Keratinocyte (primary cell): ENCODE data around the gene MGAT4A. TPM values are rescaled to one million over a fixed set of nuclear protein-coding genes. Genes with fewer than 3 reads are reported as not detected.

Source experiments
- DNase-seq: peaks from one replicate; pipeline ENCODE4 v3.0.0-alpha.2; 2011; ENCODE audit warnings: low read depth, missing footprints, low spot score
- FAIRE-seq: peaks from 2 replicates; lab custom pipeline; 2011; peaks lifted over from hg19 to GRCh38; lab: Jason Lieb, UNC
- H2AFZ ChIP-seq: 2 replicates; pipeline ENCODE4 v1.6.0; 2012; ENCODE audit warnings: low read length, control low read depth, inconsistent platforms; ENCODE audit not compliant: control insufficient read depth
- H3K27ac ChIP-seq: 2 replicates; pipeline ENCODE4 v1.5.1; 2011; ENCODE audit warnings: low read length; ENCODE audit not compliant: control insufficient read depth, insufficient read depth
- H3K27me3 ChIP-seq: 3 replicates; pipeline ENCODE4 v1.6.0; 2011; ENCODE audit warnings: low read length; ENCODE audit not compliant: control insufficient read depth, insufficient read depth; ENCODE audit errors: extremely low read depth
- H3K36me3 ChIP-seq, 2 experiments: 2 replicates in 1 of 2; 3 replicates in 1 of 2; pipeline ENCODE4 v1.5.1; 2011; ENCODE audit warnings: low read length in 2 of 2, mild to moderate bottlenecking in 1 of 2; ENCODE audit not compliant: control insufficient read depth in 2 of 2, insufficient read depth in 2 of 2; ENCODE audit errors: extremely low read depth in 1 of 2
- H3K4me1 ChIP-seq: 3 replicates; pipeline ENCODE4 v1.5.1; 2011; ENCODE audit warnings: low read length; ENCODE audit not compliant: control insufficient read depth, insufficient read depth; ENCODE audit errors: extremely low read depth
- H3K4me2 ChIP-seq: 3 replicates; pipeline ENCODE4 v1.6.0; 2011; ENCODE audit warnings: low read depth, low read length; ENCODE audit not compliant: control insufficient read depth, insufficient read depth; ENCODE audit errors: extremely low read depth
- H3K4me3 ChIP-seq, 3 experiments: fragments of 200-600 bp in 1 of 3; sonication (generic) in 1 of 3; 2 replicates in 2 of 3; 3 replicates in 1 of 3; pipeline ENCODE4 v1.5.1; 2011 to 2016; ENCODE audit warnings: low read length in 3 of 3, mild to moderate bottlenecking in 3 of 3, control low read depth in 2 of 3, inconsistent platforms in 1 of 3, low read depth in 1 of 3, mixed read lengths in 1 of 3, mixed run types in 1 of 3, moderate library complexity in 1 of 3; ENCODE audit not compliant: control insufficient read depth in 2 of 3, insufficient read depth in 2 of 3; ENCODE audit errors: extremely low read depth in 1 of 3
- H3K79me2 ChIP-seq: 2 replicates; pipeline ENCODE4 v1.6.0; 2012; ENCODE audit warnings: low read length; ENCODE audit not compliant: control insufficient read depth, insufficient read depth
- H3K9ac ChIP-seq: 3 replicates; pipeline ENCODE4 v1.6.0; 2011; ENCODE audit warnings: low read length; ENCODE audit not compliant: control insufficient read depth, insufficient read depth; ENCODE audit errors: extremely low read depth
- H3K9me1 ChIP-seq: 3 replicates; pipeline ENCODE4 v1.6.0; 2011; ENCODE audit warnings: low read length; ENCODE audit not compliant: control insufficient read depth, insufficient read depth; ENCODE audit errors: extremely low read depth
- H3K9me3 ChIP-seq: 2 replicates; pipeline ENCODE4 v1.5.1; 2012; ENCODE audit warnings: low read depth, low read length; ENCODE audit not compliant: control insufficient read depth
- H4K20me1 ChIP-seq: 3 replicates; pipeline ENCODE4 v1.6.0; 2011; ENCODE audit warnings: low read length; ENCODE audit not compliant: control insufficient read depth, insufficient read depth; ENCODE audit errors: extremely low read depth
- CTCF ChIP-seq, 3 experiments: IDR thresholded peaks in 1 of 3; conservative IDR thresholded peaks in 1 of 3; optimal IDR thresholded peaks in 1 of 3; 2 replicates in 2 of 3; 3 replicates in 1 of 3; pipeline versions ENCODE3 to v1.5.1; 2011; ENCODE audit warnings: low read length in 3 of 3, mild to moderate bottlenecking in 3 of 3, moderate library complexity in 2 of 3, control low read depth in 1 of 3, inconsistent platforms in 1 of 3; ENCODE audit not compliant: insufficient read depth in 2 of 3; ENCODE audit errors: extremely low read depth in 1 of 3
- EZH2 ChIP-seq: IDR thresholded peaks from one replicate; pipeline ENCODE4 v1.6.1; 2012; ENCODE audit warnings: inconsistent platforms, mild to moderate bottlenecking, low read length, moderate library complexity
- dilution Hi-C: fragments of 300-500 bp; cut with MboI; formaldehyde crosslinking; loops from one replicate; pipeline ENCODE4 v1.7.0; 2020; ENCODE audit warnings: low sequenced_read_pairs; ENCODE audit not compliant: extremely low pct_ligation_motif_present
- polyA plus RNA-seq, 5 experiments: library from polyadenylated mRNA; depleted of rRNA in 3 of 5; stranded (reverse) in 3 of 5; stranded (forward) in 1 of 5; unstranded in 1 of 5; fragments of >200 nt; gene quantifications; 1 replicate in 1 of 5; 2 replicates in 3 of 5; 3 replicates in 1 of 5; pipeline versions ENCODE4 v1.2.1 to v1.2.3, GENCODE V29; 2011 to 2012; ENCODE audit warnings: missing spikeins in 2 of 5, low read depth in 1 of 5, low replicate concordance in 1 of 5

Gene MGAT4A
- polyA plus RNA-seq, 1 donor (not counting 4 experiments of a cell fraction or from before 2014, with no cell fraction given): 0.81 TPM

- Histone ChIP-seq H3K27ac (no peak overlapping the region), H2AFZ (no peak overlapping the region), H3K4me1 (peaks cover 5% of the 10 kb centered on the region), H3K4me2 (no peak overlapping the region), H3K9me3 (no peaks in the 10 kb centered on the region), H4K20me1 (no peaks in the 10 kb centered on the region), H3K9me1 (no peaks in the 10 kb centered on the region), H3K9ac (no peak overlapping the region), H3K36me3 (no peaks in the 10 kb centered on the region), H3K4me3 (no peak overlapping the region), H3K27me3 (no peaks in the 10 kb centered on the region), H3K79me2 (no peaks in the 10 kb centered on the region)
- FAIRE-seq (no peak), DNase-seq (no peak)
- dilution Hi-C loops: no loop called here
- TF ChIP-seq EZH2 (no peak), CTCF (optimal IDR thresholded peaks at IDR 0.05 in 1 of 3, IDR thresholded peaks at IDR 0.05 in 1 of 3, conservative IDR thresholded peaks at IDR 0.05 in 1 of 3; ENCODE audit: extremely low read depth in 1 of 3, insufficient read depth in 2 of 3, low read length in 3 of 3) (no peak)
Measured at GRCh38 chr2:98763209-98763951, 32.4 kb upstream of the MGAT4A start.

GRCh38 chr2:98761909-98762308 lies 31.0 kb upstream of the MGAT4A start:
- H3K9me1 ChIP-seq: no peaks in the 10 kb centered on the region
- FAIRE-seq (no peak), DNase-seq (no peak)
- dilution Hi-C loops: no loop called here
- peaks cover 15% of the 10 kb centered on the region for H3K4me1 ChIP-seq
- TF ChIP-seq CTCF (optimal IDR thresholded peaks at IDR 0.05 in 1 of 3, IDR thresholded peaks at IDR 0.05 in 1 of 3, conservative IDR thresholded peaks at IDR 0.05 in 1 of 3; ENCODE audit: extremely low read depth in 1 of 3, insufficient read depth in 2 of 3, low read length in 3 of 3): no peak
- TF ChIP-seq EZH2: no peak
- H3K27me3 ChIP-seq: no peaks in the 10 kb centered on the region
- no peak overlapping the region for H3K4me2 ChIP-seq
- no peaks in the 10 kb centered on the region for H3K36me3 ChIP-seq
- H3K9ac ChIP-seq: no peak overlapping the region
- no peak overlapping the region for H3K27ac ChIP-seq
- H4K20me1 ChIP-seq: no peaks in the 10 kb centered on the region
- H3K79me2 ChIP-seq: no peaks in the 10 kb centered on the region
- no peak overlapping the region for H2AFZ ChIP-seq
- H3K4me3 ChIP-seq: no peak overlapping the region
- no peaks in the 10 kb centered on the region for H3K9me3 ChIP-seq
